ENCODE measurements around the gene GRIP2. TPM values are rescaled to one million over a fixed set of nuclear protein-coding genes. Genes with fewer than 3 reads are reported as not detected.

Gene GRIP2
- polyA plus RNA-seq, 1 donor (not counting 4 experiments of a cell fraction or from before 2014, with no cell fraction given): 0.01 TPM

DNA sequence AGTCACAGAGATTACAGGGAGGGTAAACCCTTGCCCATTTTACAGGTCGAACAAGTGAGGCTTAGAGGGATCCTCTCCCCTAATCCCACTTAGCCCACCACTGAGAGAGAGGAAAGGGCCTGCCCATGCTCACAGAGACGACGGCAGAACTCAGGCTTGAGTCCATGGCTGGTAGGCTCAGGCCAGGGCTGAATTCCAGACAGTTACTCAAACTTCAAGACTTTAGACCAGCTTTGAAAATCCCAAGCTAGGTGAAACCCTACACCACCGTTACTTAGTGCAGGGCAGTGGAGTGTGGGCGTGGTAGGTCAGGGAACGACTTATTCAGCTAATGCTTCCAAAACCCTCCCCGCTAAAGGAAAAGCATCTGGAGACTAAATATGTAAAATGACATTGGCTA, 16.4 kb downstream of the GRIP2 start:
- Histone ChIP-seq H3K79me2 (ENCODE audit: control insufficient read depth, insufficient read depth, low read length) (no peaks in the 10 kb centered on the region), H2AFZ (ENCODE audit: control insufficient read depth, low read length) (no peak overlapping the region), H3K4me3 (ENCODE audit: control insufficient read depth in 2 of 3, extremely low read depth in 1 of 3, insufficient read depth in 2 of 3, low read depth in 1 of 3, low read length in 3 of 3) (no peak overlapping the region), H3K4me1 (ENCODE audit: control insufficient read depth, extremely low read depth, insufficient read depth, low read length) (peaks cover 10% of the 10 kb centered on the region), H3K27me3 (ENCODE audit: control insufficient read depth, extremely low read depth, insufficient read depth, low read length) (peaks cover 4% of the 10 kb centered on the region), H3K27ac (ENCODE audit: control insufficient read depth, insufficient read depth, low read length) (no peak overlapping the region), H3K9ac (ENCODE audit: control insufficient read depth, extremely low read depth, insufficient read depth, low read length) (no peak overlapping the region), H4K20me1 (ENCODE audit: control insufficient read depth, extremely low read depth, insufficient read depth, low read length) (peaks cover 4% of the 10 kb centered on the region), H3K4me2 (ENCODE audit: control insufficient read depth, extremely low read depth, insufficient read depth, low read depth, low read length) (no peak overlapping the region), H3K9me1 (ENCODE audit: control insufficient read depth, extremely low read depth, insufficient read depth, low read length) (no peaks in the 10 kb centered on the region), H3K36me3 (ENCODE audit: control insufficient read depth in 2 of 2, extremely low read depth in 1 of 2, insufficient read depth in 2 of 2, low read length in 2 of 2) (no peaks in the 10 kb centered on the region), H3K9me3 (ENCODE audit: control insufficient read depth, low read depth, low read length) (no peaks in the 10 kb centered on the region)
- no peak for TF ChIP-seq EZH2 (IDR thresholded peaks at IDR 0.05; ENCODE audit: low read length)
- TF ChIP-seq, protein P1, sequence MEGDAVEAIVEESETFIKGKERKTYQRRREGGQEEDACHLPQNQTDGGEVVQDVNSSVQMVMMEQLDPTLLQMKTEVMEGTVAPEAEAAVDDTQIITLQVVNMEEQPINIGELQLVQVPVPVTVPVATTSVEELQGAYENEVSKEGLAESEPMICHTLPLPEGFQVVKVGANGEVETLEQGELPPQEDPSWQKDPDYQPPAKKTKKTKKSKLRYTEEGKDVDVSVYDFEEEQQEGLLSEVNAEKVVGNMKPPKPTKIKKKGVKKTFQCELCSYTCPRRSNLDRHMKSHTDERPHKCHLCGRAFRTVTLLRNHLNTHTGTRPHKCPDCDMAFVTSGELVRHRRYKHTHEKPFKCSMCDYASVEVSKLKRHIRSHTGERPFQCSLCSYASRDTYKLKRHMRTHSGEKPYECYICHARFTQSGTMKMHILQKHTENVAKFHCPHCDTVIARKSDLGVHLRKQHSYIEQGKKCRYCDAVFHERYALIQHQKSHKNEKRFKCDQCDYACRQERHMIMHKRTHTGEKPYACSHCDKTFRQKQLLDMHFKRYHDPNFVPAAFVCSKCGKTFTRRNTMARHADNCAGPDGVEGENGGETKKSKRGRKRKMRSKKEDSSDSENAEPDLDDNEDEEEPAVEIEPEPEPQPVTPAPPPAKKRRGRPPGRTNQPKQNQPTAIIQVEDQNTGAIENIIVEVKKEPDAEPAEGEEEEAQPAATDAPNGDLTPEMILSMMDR (optimal IDR thresholded peaks at IDR 0.05 in 1 of 3, IDR thresholded peaks at IDR 0.05 in 1 of 3, conservative IDR thresholded peaks at IDR 0.05 in 1 of 3; ENCODE audit: extremely low read depth in 1 of 3, insufficient read depth in 2 of 3, low read length in 3 of 3): no peak
- no peak for FAIRE-seq
- dilution Hi-C loops (cut with MboI; ENCODE audit: extremely low pct_ligation_motif_present, low sequenced_read_pairs): no loop called here
- DNase-seq (ENCODE audit: low read depth, low spot score): no peak

DNA sequence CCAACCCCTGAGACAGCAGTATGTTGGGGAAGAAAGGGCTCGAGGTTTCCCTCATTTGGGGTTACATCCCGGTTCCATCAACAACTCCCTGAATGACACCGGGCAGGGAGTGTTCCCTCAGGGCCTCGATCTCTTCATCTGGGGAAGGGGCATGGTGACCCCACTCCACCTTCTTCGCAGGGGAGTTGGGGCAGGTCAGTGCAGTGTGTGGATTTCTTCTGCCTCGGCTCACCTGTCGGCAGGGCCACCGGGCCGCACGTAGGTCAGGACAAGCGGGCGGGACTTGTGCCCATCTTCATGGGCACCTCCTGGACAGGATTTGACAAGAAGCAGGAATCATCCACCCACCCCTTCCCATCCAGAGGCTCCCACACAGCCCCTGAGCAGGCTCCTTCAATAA, 17.4 kb downstream of the GRIP2 start:
- no peaks in the 10 kb centered on the region for H3K36me3 ChIP-seq (ENCODE audit: control insufficient read depth in 2 of 2, extremely low read depth in 1 of 2, insufficient read depth in 2 of 2, low read length in 2 of 2)
- H2AFZ ChIP-seq (ENCODE audit: control insufficient read depth, low read length): no peak overlapping the region
- no peak overlapping the region for H3K9ac ChIP-seq (ENCODE audit: control insufficient read depth, extremely low read depth, insufficient read depth, low read length)
- H3K4me1 ChIP-seq (ENCODE audit: control insufficient read depth, extremely low read depth, insufficient read depth, low read length): peaks cover 10% of the 10 kb centered on the region
- no peaks in the 10 kb centered on the region for H3K9me1 ChIP-seq (ENCODE audit: control insufficient read depth, extremely low read depth, insufficient read depth, low read length)
- DNase-seq (ENCODE audit: low read depth, low spot score) (no peak), FAIRE-seq (no peak)
- no peak overlapping the region for H3K4me3 ChIP-seq (ENCODE audit: control insufficient read depth in 2 of 3, extremely low read depth in 1 of 3, insufficient read depth in 2 of 3, low read depth in 1 of 3, low read length in 3 of 3)
- dilution Hi-C loops (cut with MboI; ENCODE audit: extremely low pct_ligation_motif_present, low sequenced_read_pairs): no loop called here
- no peaks in the 10 kb centered on the region for H3K79me2 ChIP-seq (ENCODE audit: control insufficient read depth, insufficient read depth, low read length)
- peaks cover 4% of the 10 kb centered on the region for H3K27me3 ChIP-seq (ENCODE audit: control insufficient read depth, extremely low read depth, insufficient read depth, low read length)
- no peak overlapping the region for H3K4me2 ChIP-seq (ENCODE audit: control insufficient read depth, extremely low read depth, insufficient read depth, low read depth, low read length)
- no peaks in the 10 kb centered on the region for H3K9me3 ChIP-seq (ENCODE audit: control insufficient read depth, low read depth, low read length)
- peaks cover 4% of the 10 kb centered on the region for H4K20me1 ChIP-seq (ENCODE audit: control insufficient read depth, extremely low read depth, insufficient read depth, low read length)
- no peak overlapping the region for H3K27ac ChIP-seq (ENCODE audit: control insufficient read depth, insufficient read depth, low read length)
- TF ChIP-seq, protein P1 (optimal IDR thresholded peaks at IDR 0.05 in 1 of 3, IDR thresholded peaks at IDR 0.05 in 1 of 3, conservative IDR thresholded peaks at IDR 0.05 in 1 of 3; ENCODE audit: extremely low read depth in 1 of 3, insufficient read depth in 2 of 3, low read length in 3 of 3): no peak
- TF ChIP-seq EZH2 (IDR thresholded peaks at IDR 0.05; ENCODE audit: low read length): no peak
